GM20000 (cell line): ENCODE results near the gene CWF19L2.
"Not testable (repeated sequence)": the region's sequence is repeated elsewhere in the genome, so short reads cannot be mapped to it uniquely, and the experiment has no call there.

Experiments
- DNase-seq: peaks from one replicate; pipeline ENCODE4 v3.0.0; 2012; ENCODE audit warnings: low spot score
- TF ChIP-seq, protein P1 (sequence below): IDR thresholded peaks from 2 replicates; pipeline ENCODE4 v1.5.1; 2012; ENCODE audit warnings: mild to moderate bottlenecking, control low read depth; ENCODE audit errors: extremely low read depth, missing control alignments

The CWF19L2 gene

DNA sequence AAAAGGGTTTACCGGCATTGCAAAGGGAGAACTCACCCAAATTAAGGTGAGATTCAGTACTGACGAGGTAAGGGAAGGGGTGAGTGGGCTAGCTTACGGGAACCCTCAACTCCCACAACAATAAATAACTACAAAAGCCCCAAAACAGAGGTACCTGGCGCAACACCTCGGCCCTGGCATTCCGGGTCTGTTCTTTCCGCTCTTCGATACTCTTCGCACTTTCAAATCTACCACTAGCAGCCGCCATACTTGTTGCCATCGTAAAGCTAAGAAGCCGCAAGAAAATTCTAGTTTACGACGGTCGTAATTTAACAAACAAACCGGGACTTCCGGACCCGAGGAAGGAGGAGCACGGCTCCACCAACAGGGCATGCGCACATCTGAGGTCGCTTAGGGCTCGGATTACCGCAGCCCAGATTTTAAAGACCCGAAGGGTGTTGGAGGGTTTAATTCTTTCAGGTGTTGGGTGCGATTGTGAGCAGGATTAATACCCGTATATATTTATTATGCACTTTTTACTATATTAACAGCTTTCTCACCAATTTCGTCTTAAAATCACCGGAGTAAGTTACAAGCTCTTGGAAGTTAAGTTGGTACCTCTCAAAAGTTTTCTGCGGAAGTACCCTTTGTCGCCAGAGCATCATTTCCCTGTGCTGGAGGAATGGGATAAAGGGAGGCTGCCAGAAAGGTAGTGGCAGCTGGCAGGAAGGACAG lies at the start of gene CWF19L2:
Gene CWF19L2, minus strand, starts transcription at position 268 of the 714 bp plus-strand sequence. Its CDS starts 9 bp downstream, at position 259.
- DNase-seq, result peak; percentile 88
- TF ChIP-seq, protein P1, sequence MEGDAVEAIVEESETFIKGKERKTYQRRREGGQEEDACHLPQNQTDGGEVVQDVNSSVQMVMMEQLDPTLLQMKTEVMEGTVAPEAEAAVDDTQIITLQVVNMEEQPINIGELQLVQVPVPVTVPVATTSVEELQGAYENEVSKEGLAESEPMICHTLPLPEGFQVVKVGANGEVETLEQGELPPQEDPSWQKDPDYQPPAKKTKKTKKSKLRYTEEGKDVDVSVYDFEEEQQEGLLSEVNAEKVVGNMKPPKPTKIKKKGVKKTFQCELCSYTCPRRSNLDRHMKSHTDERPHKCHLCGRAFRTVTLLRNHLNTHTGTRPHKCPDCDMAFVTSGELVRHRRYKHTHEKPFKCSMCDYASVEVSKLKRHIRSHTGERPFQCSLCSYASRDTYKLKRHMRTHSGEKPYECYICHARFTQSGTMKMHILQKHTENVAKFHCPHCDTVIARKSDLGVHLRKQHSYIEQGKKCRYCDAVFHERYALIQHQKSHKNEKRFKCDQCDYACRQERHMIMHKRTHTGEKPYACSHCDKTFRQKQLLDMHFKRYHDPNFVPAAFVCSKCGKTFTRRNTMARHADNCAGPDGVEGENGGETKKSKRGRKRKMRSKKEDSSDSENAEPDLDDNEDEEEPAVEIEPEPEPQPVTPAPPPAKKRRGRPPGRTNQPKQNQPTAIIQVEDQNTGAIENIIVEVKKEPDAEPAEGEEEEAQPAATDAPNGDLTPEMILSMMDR, result no peak

DNA sequence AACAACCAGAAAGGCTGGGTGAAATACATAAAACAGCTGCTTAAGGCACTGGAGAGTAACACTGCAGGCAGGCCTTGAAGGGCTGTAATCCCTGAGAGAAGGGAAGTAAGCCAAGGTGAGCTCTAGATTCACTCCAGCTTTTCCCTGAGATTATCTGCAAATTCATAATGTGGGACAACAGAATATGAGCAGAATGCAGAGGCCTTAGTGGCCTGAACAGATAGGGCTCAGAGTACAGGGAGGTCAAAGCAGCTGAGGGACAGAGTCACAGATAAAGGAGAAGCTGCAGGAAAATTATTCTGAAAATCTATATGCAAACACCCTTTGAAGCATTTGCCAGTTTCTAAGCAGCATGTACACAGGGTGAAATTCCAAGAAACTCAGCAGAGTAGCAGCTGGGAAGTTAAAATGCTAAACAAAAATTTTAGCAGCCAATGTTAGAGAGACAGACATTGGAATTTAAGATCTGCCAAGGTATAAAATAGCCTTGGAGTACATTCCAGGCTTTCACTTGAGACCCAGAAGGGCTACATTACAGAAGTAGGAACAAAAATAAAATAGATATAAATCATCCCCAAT lies 48.1 kb upstream of the CWF19L2 start:
- TF ChIP-seq, protein P1, result no peak
- no peak for DNase-seq

DNA sequence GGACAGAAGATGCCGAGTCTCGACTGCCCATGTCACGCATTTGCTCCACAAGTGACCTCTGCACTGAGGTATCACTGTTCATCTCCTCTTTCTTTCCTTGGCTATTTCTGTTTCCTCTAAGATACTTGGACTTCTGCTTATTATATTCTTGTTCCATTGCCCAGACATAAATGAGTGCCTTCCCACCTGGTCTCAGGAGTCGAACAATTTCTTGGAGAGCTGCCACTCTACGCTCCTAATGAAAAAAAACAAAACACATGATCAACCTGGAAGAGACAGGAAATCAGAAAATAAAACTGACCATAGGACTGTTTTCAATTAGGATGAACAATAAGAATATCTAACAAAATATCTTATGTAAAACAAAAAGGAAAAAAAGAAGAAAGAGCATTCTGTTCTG lies 47.4 kb upstream of the CWF19L2 start:
- no peak for DNase-seq
- TF ChIP-seq, protein P1, result no peak

DNA sequence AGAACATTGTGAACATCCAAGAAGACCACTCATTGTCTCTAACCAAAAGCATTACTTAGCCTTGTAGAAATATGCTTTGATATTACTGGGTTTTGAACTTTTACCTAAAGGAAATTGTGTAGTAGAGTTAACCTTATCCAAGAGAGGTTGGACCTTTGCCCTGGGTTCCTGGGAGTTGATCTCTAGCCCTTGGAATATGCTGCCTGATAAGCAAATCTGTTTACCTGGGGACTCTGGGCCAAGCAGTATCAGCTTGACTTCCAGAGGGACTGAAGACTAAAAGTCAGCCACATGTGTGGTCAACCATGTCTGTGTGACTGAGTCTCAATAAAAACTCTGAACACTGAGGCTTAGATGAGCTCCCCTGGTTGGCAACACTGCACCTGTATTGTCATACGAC lies 44.1 kb upstream of the CWF19L2 start:
- TF ChIP-seq, protein P1, result no peak
- DNase-seq, result no peak

DNA sequence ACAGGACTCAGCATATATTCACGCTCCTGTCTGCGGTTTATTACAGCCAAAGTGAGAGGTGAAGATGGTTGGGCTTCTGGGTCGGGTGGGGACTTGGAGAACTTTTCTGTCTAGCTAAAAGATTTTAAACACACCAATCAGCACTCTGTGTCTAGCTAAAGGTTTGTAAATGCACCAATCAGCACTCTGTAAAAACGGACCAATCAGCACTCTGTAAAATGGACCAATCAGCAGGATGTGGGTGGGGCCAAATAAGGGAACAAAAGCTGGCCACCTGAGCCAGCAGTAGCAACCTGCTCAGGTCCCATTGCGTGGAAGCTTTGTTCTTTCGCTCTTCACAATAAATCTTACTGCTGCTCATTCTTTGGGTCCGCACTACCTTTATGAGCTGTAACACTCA lies 39.7 kb upstream of the CWF19L2 start:
- not testable (repeated sequence) for DNase-seq

DNA sequence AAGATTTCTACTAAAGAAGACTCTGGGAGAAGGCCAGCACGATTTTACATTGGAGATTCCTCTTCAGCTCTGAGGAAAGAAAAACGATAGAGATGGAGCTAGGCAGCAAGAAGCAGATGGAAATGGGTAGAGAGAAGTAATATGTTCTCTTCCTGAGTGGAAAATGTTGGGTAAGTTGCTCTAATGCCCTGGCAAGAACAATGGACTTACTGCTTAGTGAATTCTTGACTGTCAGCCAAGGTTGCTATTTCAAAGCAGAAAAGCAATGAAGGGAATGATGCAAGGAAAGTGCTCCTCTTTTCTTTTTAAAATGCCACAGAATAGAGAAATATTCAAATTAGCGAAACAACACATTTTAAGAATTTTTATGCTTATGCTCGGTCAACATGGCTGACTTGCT lies 38.4 kb upstream of the CWF19L2 start:
- TF ChIP-seq, protein P1, result no peak
- DNase-seq, result no peak

DNA sequence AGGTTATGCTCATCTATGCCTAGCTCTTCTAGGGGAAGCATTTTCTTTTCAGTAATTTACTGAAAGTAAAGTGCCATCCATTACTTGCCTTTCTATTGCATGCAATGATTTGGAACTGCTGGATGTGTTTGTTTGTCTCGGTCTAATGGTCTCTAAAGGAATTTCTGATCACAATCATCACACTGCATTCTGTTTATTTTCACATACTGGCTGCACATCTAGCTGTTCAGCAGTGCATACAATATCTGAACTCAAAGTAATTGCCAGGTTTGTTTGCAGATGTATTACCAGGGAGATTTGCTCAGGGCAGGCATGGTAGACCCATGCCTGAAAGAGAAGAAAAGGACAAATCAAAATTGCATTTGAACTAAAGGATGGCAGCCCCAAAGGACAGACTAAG lies 36.4 kb upstream of the CWF19L2 start:
- TF ChIP-seq, protein P1, result no peak
- no peak for DNase-seq

DNA sequence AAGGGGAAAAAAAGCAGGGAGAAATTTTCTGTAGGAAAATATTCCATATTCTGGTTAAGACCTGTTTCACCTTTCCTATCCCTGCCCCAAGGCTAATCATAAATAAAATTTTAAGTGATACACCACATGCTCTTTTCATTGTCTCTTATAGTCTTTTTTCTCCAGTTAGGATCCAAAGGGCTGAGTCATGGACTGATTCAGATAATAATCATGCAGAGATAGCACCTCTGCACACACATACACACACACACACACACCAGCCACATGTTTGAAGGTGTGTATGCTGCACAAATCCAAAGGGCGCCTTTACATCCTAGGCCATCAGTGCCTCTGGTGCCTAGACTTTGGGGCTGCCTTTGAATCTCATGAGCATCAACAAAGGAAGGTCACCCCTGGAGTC lies 35.5 kb upstream of the CWF19L2 start:
- DNase-seq, result no peak
- TF ChIP-seq, protein P1, result no peak
